ENCODE data around the gene PCBP2.
"Not testable (repeated sequence)": the region's sequence is repeated elsewhere in the genome, so short reads cannot be mapped to it uniquely, and the experiment has no call there.

The PCBP2 gene
- total RNA-seq = 20.9 to 147 (median 48.8) reads per million in 17 experiments

- DNase-seq = peak; percentile 99 to 100 (median 99)
Observed at GRCh38 chr12:53451661-53452158, at the start of gene PCBP2. Gene PCBP2, plus strand, starts transcription at chr12:53452102. Its CDS starts 2,699 bp downstream, at chr12:53454801.

DNA sequence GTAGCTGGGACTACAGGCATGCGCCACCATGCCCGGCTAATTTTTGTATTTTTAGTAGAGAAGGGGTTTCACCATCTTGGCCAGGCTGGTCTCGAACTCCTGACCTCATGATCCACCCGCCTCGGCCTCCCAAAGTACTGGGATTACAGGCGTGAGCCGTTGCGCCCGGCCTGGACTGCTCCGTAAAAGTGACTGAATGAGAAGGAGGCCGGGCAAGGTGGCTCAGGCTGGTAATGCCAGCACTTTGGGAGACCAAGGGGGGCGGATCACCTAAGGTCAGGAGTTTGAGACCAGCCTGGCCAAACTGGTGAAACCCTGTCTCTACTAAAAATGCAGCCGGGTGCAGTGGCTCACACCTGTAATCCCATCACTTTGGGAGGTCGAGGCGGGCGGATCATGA lies 49.6 kb upstream of the PCBP2 start:
- DNase-seq = not testable (repeated sequence)

GRCh38 chr12:53402871-53403270 lies 49.0 kb upstream of the PCBP2 start:
- no peak for DNase-seq

- no peak for DNase-seq
Observed at GRCh38 chr12:53410951-53411350, 41.0 kb upstream of the PCBP2 start.

GRCh38 chr12:53413485-53414204 lies 38.3 kb upstream of the PCBP2 start:
- no peak for DNase-seq

DNA sequence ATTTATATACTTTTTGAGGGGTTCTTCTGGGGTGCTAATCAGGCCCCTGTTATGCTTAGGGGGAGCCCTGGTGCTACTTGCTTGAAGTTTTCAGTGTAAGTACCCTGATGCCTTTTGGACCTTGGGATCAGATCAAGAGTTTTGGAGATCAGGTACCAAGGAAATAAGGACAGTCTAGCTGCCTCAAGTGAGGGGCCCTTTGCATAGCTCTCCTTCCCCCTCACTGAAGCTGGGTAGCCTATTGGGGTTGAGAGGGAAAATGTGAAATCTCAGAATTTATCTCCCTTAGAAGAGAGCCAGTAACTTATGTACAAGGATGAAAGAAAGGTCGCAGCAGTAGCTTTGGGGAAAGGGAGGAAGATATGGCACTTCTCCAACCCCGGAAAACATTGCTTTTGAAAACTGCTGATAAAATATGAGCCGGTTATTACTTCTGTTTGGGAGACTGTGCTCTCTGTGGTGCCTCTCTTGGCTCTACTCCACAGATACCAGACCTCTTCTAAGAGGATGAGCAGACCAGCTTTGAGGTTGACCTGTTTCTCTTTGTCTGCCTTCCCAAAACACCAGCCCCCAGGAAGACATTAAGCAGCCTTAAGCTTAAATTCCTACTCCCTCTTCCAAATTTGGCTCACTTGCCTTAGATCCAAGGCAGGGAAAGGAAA lies 37.0 kb upstream of the PCBP2 start:
- DNase-seq = no peak

- DNase-seq = peak in 2 of 4 experiments; percentile 29 to 35
Observed at GRCh38 chr12:53415752-53416389, 36.0 kb upstream of the PCBP2 start.

GRCh38 chr12:53417291-53417816 lies 34.5 kb upstream of the PCBP2 start:
- DNase-seq = peak; percentile 32 to 86 (median 74)

DNA sequence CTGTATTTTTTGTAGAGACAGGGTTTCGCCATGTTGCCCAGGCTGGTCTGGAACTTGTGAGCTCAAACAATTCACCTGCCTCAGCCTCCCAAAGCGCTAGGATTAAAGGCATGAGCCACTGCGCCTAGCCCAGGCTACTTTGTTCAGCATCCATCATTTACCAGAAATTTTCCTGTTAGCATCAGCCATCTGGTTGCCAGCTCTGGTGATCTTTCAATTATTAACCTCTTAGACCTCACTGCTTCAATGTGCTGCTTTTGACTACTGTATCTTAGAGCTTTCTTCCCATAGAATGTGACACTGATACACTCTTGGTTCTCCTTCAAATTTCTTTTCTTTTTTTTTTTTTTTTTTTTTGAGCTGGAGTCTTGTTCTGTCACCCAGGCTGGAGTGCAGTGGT lies 33.7 kb upstream of the PCBP2 start:
- DNase-seq = no peak

- no peak for DNase-seq
Observed at GRCh38 chr12:53419756-53420155, 32.1 kb upstream of the PCBP2 start.

DNA sequence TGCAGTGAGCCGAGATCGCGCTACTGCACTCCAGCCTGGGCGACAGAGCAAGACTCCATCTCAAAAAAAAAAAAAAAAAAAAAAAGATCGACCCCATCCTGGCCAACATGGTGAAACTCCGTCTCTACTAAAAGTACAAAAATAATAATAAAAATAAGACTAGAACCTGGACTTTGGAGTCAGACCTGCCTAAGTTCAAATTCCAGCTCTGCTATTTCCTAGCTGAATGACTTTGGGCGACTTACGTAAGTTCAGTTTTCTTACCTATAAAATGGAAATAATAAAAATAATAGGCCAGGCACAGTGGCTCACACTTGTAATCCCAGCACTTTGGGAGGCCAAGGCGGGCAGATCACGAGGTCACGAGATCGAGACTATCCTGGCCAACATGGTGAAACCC lies 29.7 kb upstream of the PCBP2 start:
- not testable (repeated sequence) for DNase-seq

- DNase-seq = no peak
Observed at GRCh38 chr12:53423597-53423996, 28.3 kb upstream of the PCBP2 start, which contains the start of gene AMHR2. Gene AMHR2, plus strand, starts transcription at chr12:53423855. Its CDS starts 80 bp downstream, at chr12:53423935.

DNA sequence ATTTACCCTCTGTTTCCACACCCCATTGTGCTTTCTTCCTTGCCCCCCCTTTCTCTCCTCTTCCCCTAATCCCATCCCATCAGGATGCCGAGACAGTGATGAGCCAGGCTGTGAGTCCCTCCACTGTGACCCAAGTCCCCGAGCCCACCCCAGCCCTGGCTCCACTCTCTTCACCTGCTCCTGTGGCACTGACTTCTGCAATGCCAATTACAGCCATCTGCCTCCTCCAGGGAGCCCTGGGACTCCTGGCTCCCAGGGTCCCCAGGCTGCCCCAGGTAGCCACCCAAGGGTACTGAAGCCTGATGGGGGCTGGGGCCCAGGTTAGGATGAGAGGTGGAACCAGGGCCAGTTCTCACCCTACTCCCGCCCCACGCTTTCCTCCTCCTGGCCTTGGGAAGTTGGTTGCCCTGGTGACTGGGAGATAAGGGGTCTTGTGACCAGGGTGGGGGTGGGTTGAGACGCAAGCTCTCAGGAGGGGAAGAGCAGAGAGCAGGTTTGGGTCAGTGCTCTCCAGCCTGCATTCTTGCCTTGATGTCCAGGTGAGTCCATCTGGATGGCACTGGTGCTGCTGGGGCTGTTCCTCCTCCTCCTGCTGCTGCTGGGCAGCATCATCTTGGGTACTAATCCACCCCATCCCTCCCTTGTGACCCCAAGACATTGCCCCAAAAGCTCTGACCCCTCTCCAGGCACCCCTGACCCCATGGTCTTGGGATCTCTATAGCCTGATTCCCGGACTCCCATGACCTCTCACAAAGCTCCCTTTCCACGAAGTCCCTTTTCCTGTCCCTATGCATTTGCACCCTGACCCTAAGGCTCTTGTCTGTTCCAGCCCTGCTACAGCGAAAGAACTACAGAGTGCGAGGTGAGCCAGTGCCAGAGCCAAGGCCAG lies 27.0 kb upstream of the PCBP2 start:
- DNase-seq = no peak

GRCh38 chr12:53425515-53426150 lies 26.3 kb upstream of the PCBP2 start:
- DNase-seq = no peak

- DNase-seq = no peak
Observed at GRCh38 chr12:53427905-53428594, 23.9 kb upstream of the PCBP2 start.

- no peak for DNase-seq
Observed at GRCh38 chr12:53428741-53429140, 23.2 kb upstream of the PCBP2 start.

GRCh38 chr12:53430116-53430515 lies 21.8 kb upstream of the PCBP2 start:
- DNase-seq = no peak

- DNase-seq = no peak
Observed at GRCh38 chr12:53431187-53431586, 20.7 kb upstream of the PCBP2 start.

DNA sequence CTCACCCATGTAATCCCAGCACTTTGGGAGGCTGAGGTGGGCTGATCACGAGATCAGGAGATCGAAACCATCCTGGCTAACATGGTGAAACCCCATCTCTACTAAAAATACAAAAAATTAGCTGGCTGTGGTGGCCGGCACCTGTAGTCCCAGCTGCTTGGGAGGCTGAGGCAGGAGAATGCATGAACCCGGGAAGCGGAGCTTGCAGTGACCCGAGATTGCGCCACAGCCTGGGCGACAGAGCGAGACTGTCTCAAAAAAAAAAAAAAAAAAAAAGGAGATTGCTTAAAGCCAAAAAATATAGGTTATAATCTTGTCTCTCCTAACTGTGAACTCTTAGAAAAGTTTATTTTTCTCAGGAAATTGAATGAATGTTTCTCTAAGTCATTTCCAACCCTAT lies 16.6 kb upstream of the PCBP2 start:
- DNase-seq = peak in 2 of 4 experiments; percentile 32 to 33

GRCh38 chr12:53439582-53439981 lies 12.3 kb upstream of the PCBP2 start:
- not testable (repeated sequence) for DNase-seq

Data from suppressor macrophage (primary cell).